Keratinocyte (primary cell): ENCODE measurements around the gene LIN7B. TPM values are rescaled to one million over a fixed set of nuclear protein-coding genes. Genes with fewer than 3 reads are reported as not detected.

Experiments
- DNase-seq: peaks from one replicate; pipeline ENCODE4 v3.0.0-alpha.2; 2011; ENCODE audit warnings: low read depth, missing footprints, low spot score
- FAIRE-seq: peaks from 2 replicates; lab custom pipeline; 2011; peaks lifted over from hg19 to GRCh38; lab: Jason Lieb, UNC
- H2AFZ ChIP-seq: 2 replicates; pipeline ENCODE4 v1.6.0; 2012; ENCODE audit warnings: low read length, control low read depth, inconsistent platforms; ENCODE audit not compliant: control insufficient read depth
- H3K27ac ChIP-seq: 2 replicates; pipeline ENCODE4 v1.5.1; 2011; ENCODE audit warnings: low read length; ENCODE audit not compliant: control insufficient read depth, insufficient read depth
- H3K27me3 ChIP-seq: 3 replicates; pipeline ENCODE4 v1.6.0; 2011; ENCODE audit warnings: low read length; ENCODE audit not compliant: control insufficient read depth, insufficient read depth; ENCODE audit errors: extremely low read depth
- H3K36me3 ChIP-seq, 2 experiments: 2 replicates in 1 of 2; 3 replicates in 1 of 2; pipeline ENCODE4 v1.5.1; 2011; ENCODE audit warnings: low read length in 2 of 2, mild to moderate bottlenecking in 1 of 2; ENCODE audit not compliant: control insufficient read depth in 2 of 2, insufficient read depth in 2 of 2; ENCODE audit errors: extremely low read depth in 1 of 2
- H3K4me1 ChIP-seq: 3 replicates; pipeline ENCODE4 v1.5.1; 2011; ENCODE audit warnings: low read length; ENCODE audit not compliant: control insufficient read depth, insufficient read depth; ENCODE audit errors: extremely low read depth
- H3K4me2 ChIP-seq: 3 replicates; pipeline ENCODE4 v1.6.0; 2011; ENCODE audit warnings: low read depth, low read length; ENCODE audit not compliant: control insufficient read depth, insufficient read depth; ENCODE audit errors: extremely low read depth
- H3K4me3 ChIP-seq, 3 experiments: fragments of 200-600 bp in 1 of 3; sonication (generic) in 1 of 3; 2 replicates in 2 of 3; 3 replicates in 1 of 3; pipeline ENCODE4 v1.5.1; 2011 to 2016; ENCODE audit warnings: low read length in 3 of 3, mild to moderate bottlenecking in 3 of 3, control low read depth in 2 of 3, inconsistent platforms in 1 of 3, low read depth in 1 of 3, mixed read lengths in 1 of 3, mixed run types in 1 of 3, moderate library complexity in 1 of 3; ENCODE audit not compliant: control insufficient read depth in 2 of 3, insufficient read depth in 2 of 3; ENCODE audit errors: extremely low read depth in 1 of 3
- H3K79me2 ChIP-seq: 2 replicates; pipeline ENCODE4 v1.6.0; 2012; ENCODE audit warnings: low read length; ENCODE audit not compliant: control insufficient read depth, insufficient read depth
- H3K9ac ChIP-seq: 3 replicates; pipeline ENCODE4 v1.6.0; 2011; ENCODE audit warnings: low read length; ENCODE audit not compliant: control insufficient read depth, insufficient read depth; ENCODE audit errors: extremely low read depth
- H3K9me1 ChIP-seq: 3 replicates; pipeline ENCODE4 v1.6.0; 2011; ENCODE audit warnings: low read length; ENCODE audit not compliant: control insufficient read depth, insufficient read depth; ENCODE audit errors: extremely low read depth
- H3K9me3 ChIP-seq: 2 replicates; pipeline ENCODE4 v1.5.1; 2012; ENCODE audit warnings: low read depth, low read length; ENCODE audit not compliant: control insufficient read depth
- H4K20me1 ChIP-seq: 3 replicates; pipeline ENCODE4 v1.6.0; 2011; ENCODE audit warnings: low read length; ENCODE audit not compliant: control insufficient read depth, insufficient read depth; ENCODE audit errors: extremely low read depth
- EZH2 ChIP-seq: IDR thresholded peaks from one replicate; pipeline ENCODE4 v1.6.1; 2012; ENCODE audit warnings: inconsistent platforms, mild to moderate bottlenecking, low read length, moderate library complexity
- dilution Hi-C: fragments of 300-500 bp; cut with MboI; formaldehyde crosslinking; loops from one replicate; pipeline ENCODE4 v1.7.0; 2020; ENCODE audit warnings: low sequenced_read_pairs; ENCODE audit not compliant: extremely low pct_ligation_motif_present
- polyA plus RNA-seq, 5 experiments: library from polyadenylated mRNA; depleted of rRNA in 3 of 5; stranded (reverse) in 3 of 5; stranded (forward) in 1 of 5; unstranded in 1 of 5; fragments of >200 nt; gene quantifications; 1 replicate in 1 of 5; 2 replicates in 3 of 5; 3 replicates in 1 of 5; pipeline versions ENCODE4 v1.2.1 to v1.2.3, GENCODE V29; 2011 to 2012; ENCODE audit warnings: missing spikeins in 2 of 5, low read depth in 1 of 5, low replicate concordance in 1 of 5
- TF ChIP-seq, protein P1 (sequence below), 3 experiments: IDR thresholded peaks in 1 of 3; conservative IDR thresholded peaks in 1 of 3; optimal IDR thresholded peaks in 1 of 3; 2 replicates in 2 of 3; 3 replicates in 1 of 3; pipeline versions ENCODE3 to v1.5.1; 2011; ENCODE audit warnings: low read length in 3 of 3, mild to moderate bottlenecking in 3 of 3, moderate library complexity in 2 of 3, control low read depth in 1 of 3, inconsistent platforms in 1 of 3; ENCODE audit not compliant: insufficient read depth in 2 of 3; ENCODE audit errors: extremely low read depth in 1 of 3

Gene LIN7B
- polyA plus RNA-seq, 1 donor (not counting 4 experiments of a cell fraction or from before 2014, with no cell fraction given): 1.6 TPM

GRCh38 chr19:49110567-49110966 lies 3.6 kb upstream of the LIN7B start:
- Histone ChIP-seq H3K4me1 (peaks cover 7% of the 10 kb centered on the region), H3K27me3 (no peaks in the 10 kb centered on the region), H3K4me2 (no peak overlapping the region), H3K36me3 (peaks cover 17 to 31% of the 10 kb centered on the region in 2 experiments), H3K79me2 (peaks cover 6% of the 10 kb centered on the region), H3K9ac (no peak overlapping the region), H3K27ac (no peak overlapping the region), H3K9me3 (no peaks in the 10 kb centered on the region), H3K4me3 (no peak overlapping the region), H2AFZ (no peak overlapping the region), H4K20me1 (peaks cover 18% of the 10 kb centered on the region), H3K9me1 (no peaks in the 10 kb centered on the region)
- DNase-seq (no peak), FAIRE-seq (no peak)
- dilution Hi-C loops: no loop called here
- TF ChIP-seq, protein P1, sequence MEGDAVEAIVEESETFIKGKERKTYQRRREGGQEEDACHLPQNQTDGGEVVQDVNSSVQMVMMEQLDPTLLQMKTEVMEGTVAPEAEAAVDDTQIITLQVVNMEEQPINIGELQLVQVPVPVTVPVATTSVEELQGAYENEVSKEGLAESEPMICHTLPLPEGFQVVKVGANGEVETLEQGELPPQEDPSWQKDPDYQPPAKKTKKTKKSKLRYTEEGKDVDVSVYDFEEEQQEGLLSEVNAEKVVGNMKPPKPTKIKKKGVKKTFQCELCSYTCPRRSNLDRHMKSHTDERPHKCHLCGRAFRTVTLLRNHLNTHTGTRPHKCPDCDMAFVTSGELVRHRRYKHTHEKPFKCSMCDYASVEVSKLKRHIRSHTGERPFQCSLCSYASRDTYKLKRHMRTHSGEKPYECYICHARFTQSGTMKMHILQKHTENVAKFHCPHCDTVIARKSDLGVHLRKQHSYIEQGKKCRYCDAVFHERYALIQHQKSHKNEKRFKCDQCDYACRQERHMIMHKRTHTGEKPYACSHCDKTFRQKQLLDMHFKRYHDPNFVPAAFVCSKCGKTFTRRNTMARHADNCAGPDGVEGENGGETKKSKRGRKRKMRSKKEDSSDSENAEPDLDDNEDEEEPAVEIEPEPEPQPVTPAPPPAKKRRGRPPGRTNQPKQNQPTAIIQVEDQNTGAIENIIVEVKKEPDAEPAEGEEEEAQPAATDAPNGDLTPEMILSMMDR (optimal IDR thresholded peaks at IDR 0.05 in 1 of 3, IDR thresholded peaks at IDR 0.05 in 1 of 3, conservative IDR thresholded peaks at IDR 0.05 in 1 of 3; ENCODE audit: extremely low read depth in 1 of 3, insufficient read depth in 2 of 3, low read length in 3 of 3): no peak
- TF ChIP-seq EZH2: no peak

GRCh38 chr19:49111218-49111998 lies 2.8 kb upstream of the LIN7B start:
- H3K9me3 ChIP-seq: no peaks in the 10 kb centered on the region
- FAIRE-seq: no peak

More at GRCh38 chr19:49111218-49111998, 2.8 kb upstream of the LIN7B start:
- DNase-seq: no peak
- Histone ChIP-seq H3K9me1 (no peaks in the 10 kb centered on the region), H3K36me3 (peaks cover 13 to 25% of the 10 kb centered on the region in 2 experiments), H3K27me3 (no peaks in the 10 kb centered on the region), H4K20me1 (peaks cover 11% of the 10 kb centered on the region), H3K79me2 (peaks cover 6% of the 10 kb centered on the region), H3K4me2 (no peak overlapping the region), H2AFZ (no peak overlapping the region), H3K4me3 (no peak overlapping the region), H3K9ac (no peak overlapping the region), H3K27ac (no peak overlapping the region), H3K4me1 (peaks cover 5% of the 10 kb centered on the region)
- dilution Hi-C loops: no loop called here
- TF ChIP-seq EZH2: no peak
- TF ChIP-seq, protein P1 (optimal IDR thresholded peaks at IDR 0.05 in 1 of 3, IDR thresholded peaks at IDR 0.05 in 1 of 3, conservative IDR thresholded peaks at IDR 0.05 in 1 of 3; ENCODE audit: extremely low read depth in 1 of 3, insufficient read depth in 2 of 3, low read length in 3 of 3): no peak
